ENCODE measurements around the gene ANKMY1. TPM values are rescaled to one million over a fixed set of nuclear protein-coding genes. Genes with fewer than 3 reads are reported as not detected.

Gene ANKMY1
- total and polyA plus RNA-seq, 2 experiments from 2014 or later: 5.1 to 10.1 TPM

- H3K36me3 ChIP-seq (ENCODE audit: low read depth): no peaks in the 10 kb centered on the region
- DNase-seq: peak; percentile 83
- in situ Hi-C loops (cut with MboI): no loop called here
- H3K9me2 ChIP-seq (ENCODE audit: insufficient read depth): no peaks in the 10 kb centered on the region
- H4K20me1 ChIP-seq (ENCODE audit: insufficient read depth): no peaks in the 10 kb centered on the region
- 18% methylated on average over 14 of the region's 14 CpGs for WGBS, 2 experiments (ENCODE audit: low coverage in 1 of 2, low lambda C conversion rate in 2 of 2, missing lambda C conversion rate in 2 of 2)
- no peaks in the 10 kb centered on the region for H3K9me3 ChIP-seq (ENCODE audit: low read depth)
- H3K4me3 ChIP-seq: peak overlapping the region; percentile 78
- no peaks in the 10 kb centered on the region for H3K27me3 ChIP-seq (replicated peaks; ENCODE audit: insufficient read depth)
- H3K4me2 ChIP-seq (ENCODE audit: unreplicated experiment): peak overlapping the region; percentile 86
- H2AFZ ChIP-seq: peak overlapping the region; percentile 61
- peaks cover 31% of the 10 kb centered on the region for H3K4me1 ChIP-seq (ENCODE audit: insufficient read depth)
- TF ChIP-seq EZH2 (IDR thresholded peaks at IDR 0.05; ENCODE audit: insufficient read depth, poor library complexity, severe bottlenecking): no peak
- no peak for TF ChIP-seq EZH2phosphoT487 (IDR thresholded peaks at IDR 0.05; ENCODE audit: insufficient read depth, low read depth)
- H3K27ac ChIP-seq: peak overlapping the region; percentile 90
- peak overlapping the region; percentile 93 for H3K9ac ChIP-seq
- H3K79me2 ChIP-seq (ENCODE audit: insufficient read depth): peaks cover 28% of the 10 kb centered on the region
- H3F3A ChIP-seq (ENCODE audit: insufficient read depth): peaks cover 32% of the 10 kb centered on the region
Observed at GRCh38 chr2:240561325-240561971, 3.7 kb upstream of the ANKMY1 start.

GRCh38 chr2:240560480-240561324, 2.9 kb upstream of the ANKMY1 start:
- Histone ChIP-seq H2AFZ (peak overlapping the region; percentile 61), H3K27me3 (replicated peaks; ENCODE audit: insufficient read depth) (no peaks in the 10 kb centered on the region), H3K9me3 (ENCODE audit: low read depth) (no peaks in the 10 kb centered on the region), H3K4me1 (ENCODE audit: insufficient read depth) (peaks cover 26% of the 10 kb centered on the region), H3K9ac (peak overlapping the region; percentile 93), H3K36me3 (ENCODE audit: low read depth) (no peaks in the 10 kb centered on the region), H3F3A (ENCODE audit: insufficient read depth) (peaks cover 32% of the 10 kb centered on the region), H3K4me3 (peak overlapping the region; percentile 78), H3K79me2 (ENCODE audit: insufficient read depth) (peaks cover 29% of the 10 kb centered on the region), H3K9me2 (ENCODE audit: insufficient read depth) (no peaks in the 10 kb centered on the region), H3K27ac (peak overlapping the region; percentile 90), H3K4me2 (ENCODE audit: unreplicated experiment) (peak overlapping the region; percentile 86), H4K20me1 (ENCODE audit: insufficient read depth) (no peaks in the 10 kb centered on the region)
- in situ Hi-C loops (cut with MboI): no loop called here
- WGBS, 2 experiments (ENCODE audit: low coverage in 1 of 2, low lambda C conversion rate in 2 of 2, missing lambda C conversion rate in 2 of 2): 1% methylated on average over 79 to 85 of the region's 101 CpGs
- DNase-seq: peak; percentile 100
- no peak for TF ChIP-seq EZH2 (IDR thresholded peaks at IDR 0.05; ENCODE audit: insufficient read depth, poor library complexity, severe bottlenecking)
- no peak for TF ChIP-seq EZH2phosphoT487 (IDR thresholded peaks at IDR 0.05; ENCODE audit: insufficient read depth, low read depth)

GRCh38 chr2:240560084-240560479, 2.3 kb upstream of the ANKMY1 start, which contains the start of gene DUSP28:
TSS of gene DUSP28 (plus strand) at chr2:240560357. CDS start at chr2:240560685, 328 bp downstream.
- Histone ChIP-seq H3K9ac (peak within 1 kb of the TSS; percentile 93), H3K27me3 (replicated peaks; ENCODE audit: insufficient read depth) (no peaks in the 10 kb centered on the region), H3K4me3 (peak within 1 kb of the TSS; percentile 78), H4K20me1 (ENCODE audit: insufficient read depth) (no peaks in the 10 kb centered on the region), H3K4me1 (ENCODE audit: insufficient read depth) (peaks cover 26% of the 10 kb centered on the region), H3K9me2 (ENCODE audit: insufficient read depth) (no peaks in the 10 kb centered on the region), H2AFZ (peak within 1 kb of the TSS; percentile 61), H3F3A (ENCODE audit: insufficient read depth) (peaks cover 32% of the 10 kb centered on the region), H3K79me2 (ENCODE audit: insufficient read depth) (peaks cover 29% of the 10 kb centered on the region), H3K4me2 (ENCODE audit: unreplicated experiment) (peak within 1 kb of the TSS; percentile 86), H3K36me3 (ENCODE audit: low read depth) (no peaks in the 10 kb centered on the region), H3K27ac (peak within 1 kb of the TSS; percentile 90), H3K9me3 (ENCODE audit: low read depth) (no peaks in the 10 kb centered on the region)
- TF ChIP-seq EZH2 (IDR thresholded peaks at IDR 0.05; ENCODE audit: insufficient read depth, poor library complexity, severe bottlenecking): no peak
- TF ChIP-seq EZH2phosphoT487 (IDR thresholded peaks at IDR 0.05; ENCODE audit: insufficient read depth, low read depth): no peak
- in situ Hi-C loops (cut with MboI): no loop called here
- 1% methylated on average over 37 of the region's 39 CpGs for WGBS, 2 experiments (ENCODE audit: low coverage in 1 of 2, low lambda C conversion rate in 2 of 2, missing lambda C conversion rate in 2 of 2)
- DNase-seq: peak; percentile 96

GRCh38 chr2:240559286-240559685, 1.5 kb upstream of the ANKMY1 start:
- Histone ChIP-seq H2AFZ (no peak overlapping the region), H4K20me1 (ENCODE audit: insufficient read depth) (no peaks in the 10 kb centered on the region), H3K27ac (peak overlapping the region; percentile 87; the same call in 1 of the 2 replicates), H3K4me1 (ENCODE audit: insufficient read depth) (peaks cover 26% of the 10 kb centered on the region), H3K4me2 (ENCODE audit: unreplicated experiment) (peak overlapping the region; percentile 78), H3K4me3 (peak overlapping the region; percentile 78), H3K9me2 (ENCODE audit: insufficient read depth) (no peaks in the 10 kb centered on the region), H3K27me3 (replicated peaks; ENCODE audit: insufficient read depth) (no peaks in the 10 kb centered on the region), H3K9me3 (ENCODE audit: low read depth) (no peaks in the 10 kb centered on the region), H3K9ac (peak overlapping the region; percentile 93), H3K79me2 (ENCODE audit: insufficient read depth) (peaks cover 29% of the 10 kb centered on the region), H3K36me3 (ENCODE audit: low read depth) (no peaks in the 10 kb centered on the region), H3F3A (ENCODE audit: insufficient read depth) (peaks cover 32% of the 10 kb centered on the region)
- TF ChIP-seq EZH2phosphoT487 (IDR thresholded peaks at IDR 0.05; ENCODE audit: insufficient read depth, low read depth): no peak
- TF ChIP-seq EZH2 (IDR thresholded peaks at IDR 0.05; ENCODE audit: insufficient read depth, poor library complexity, severe bottlenecking): no peak
- DNase-seq: no peak
- WGBS, 2 experiments (ENCODE audit: low coverage in 1 of 2, low lambda C conversion rate in 2 of 2, missing lambda C conversion rate in 2 of 2): 67 to 83% methylated on average over 3 of the region's 3 CpGs
- in situ Hi-C loops (cut with MboI): no loop called here
